ENCODE measurements around the gene FBRSL1. TPM values are rescaled to one million over a fixed set of nuclear protein-coding genes. Genes with fewer than 3 reads are reported as not detected.
"Not testable (repeated sequence)": the region's sequence is repeated elsewhere in the genome, so short reads cannot be mapped to it uniquely, and the experiment has no call there.

Gene FBRSL1
- total RNA-seq, result 10 to 100 TPM; 53.1 to 55.9 TPM

DNA sequence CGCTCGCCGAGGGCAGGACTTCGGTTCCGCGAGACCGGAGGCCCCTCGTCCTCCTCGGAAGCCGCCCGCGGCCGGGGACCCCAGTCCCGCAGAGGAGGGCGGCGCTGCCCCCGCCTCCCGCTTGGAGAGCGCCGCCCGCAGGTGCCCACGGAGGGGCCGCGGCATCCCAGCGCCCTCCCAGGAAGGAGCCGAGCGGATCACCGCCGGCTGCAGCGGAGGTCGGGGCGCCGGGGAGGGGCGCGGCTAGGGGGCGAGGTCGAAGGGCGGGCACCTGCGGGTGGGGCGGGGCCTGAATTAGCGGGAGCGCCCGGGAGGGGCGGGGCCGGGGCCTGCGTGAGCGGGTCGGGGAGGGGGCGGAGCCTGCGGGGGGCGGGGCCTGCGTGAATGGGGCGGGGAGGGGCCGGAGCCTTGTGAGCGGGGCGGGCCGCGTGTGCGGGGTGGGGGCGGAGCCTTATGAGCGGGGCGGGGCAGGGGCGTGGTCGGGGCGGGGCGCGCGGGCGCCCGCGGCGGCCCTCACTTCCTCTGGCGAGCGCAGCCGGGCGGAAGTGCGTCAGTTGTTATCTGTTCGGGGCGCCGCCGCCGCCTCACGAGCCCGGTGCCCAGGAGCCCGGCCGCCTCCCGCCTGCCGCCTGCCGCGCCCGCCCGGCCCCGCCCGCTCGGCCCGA, at the start of gene FBRSL1:
Gene FBRSL1 (plus strand): TSS at position 550 of the 665 bp plus-strand sequence.
- Mint-ChIP-seq H3K4me1 (peaks cover 52% of the 10 kb centered on the region), H3K9me3 (no peaks in the 10 kb centered on the region), H3K27ac (peak within 1 kb of the TSS; percentile 82), H3K27me3 (no peaks in the 10 kb centered on the region), H3K4me3 (peak within 1 kb of the TSS; percentile 76), H3K36me3 (peaks cover 2% of the 10 kb centered on the region)
- DNase-seq, result peak; percentile 89

GRCh38 chr12:132440420-132440819, 49.5 kb upstream of the FBRSL1 start:
- not testable (repeated sequence) for H3K4me3 Mint-ChIP-seq, H3K27ac Mint-ChIP-seq, H3K27me3 Mint-ChIP-seq, DNase-seq, H3K36me3 Mint-ChIP-seq, H3K9me3 Mint-ChIP-seq
- peaks cover 52% of the 10 kb centered on the region for H3K4me1 Mint-ChIP-seq

DNA sequence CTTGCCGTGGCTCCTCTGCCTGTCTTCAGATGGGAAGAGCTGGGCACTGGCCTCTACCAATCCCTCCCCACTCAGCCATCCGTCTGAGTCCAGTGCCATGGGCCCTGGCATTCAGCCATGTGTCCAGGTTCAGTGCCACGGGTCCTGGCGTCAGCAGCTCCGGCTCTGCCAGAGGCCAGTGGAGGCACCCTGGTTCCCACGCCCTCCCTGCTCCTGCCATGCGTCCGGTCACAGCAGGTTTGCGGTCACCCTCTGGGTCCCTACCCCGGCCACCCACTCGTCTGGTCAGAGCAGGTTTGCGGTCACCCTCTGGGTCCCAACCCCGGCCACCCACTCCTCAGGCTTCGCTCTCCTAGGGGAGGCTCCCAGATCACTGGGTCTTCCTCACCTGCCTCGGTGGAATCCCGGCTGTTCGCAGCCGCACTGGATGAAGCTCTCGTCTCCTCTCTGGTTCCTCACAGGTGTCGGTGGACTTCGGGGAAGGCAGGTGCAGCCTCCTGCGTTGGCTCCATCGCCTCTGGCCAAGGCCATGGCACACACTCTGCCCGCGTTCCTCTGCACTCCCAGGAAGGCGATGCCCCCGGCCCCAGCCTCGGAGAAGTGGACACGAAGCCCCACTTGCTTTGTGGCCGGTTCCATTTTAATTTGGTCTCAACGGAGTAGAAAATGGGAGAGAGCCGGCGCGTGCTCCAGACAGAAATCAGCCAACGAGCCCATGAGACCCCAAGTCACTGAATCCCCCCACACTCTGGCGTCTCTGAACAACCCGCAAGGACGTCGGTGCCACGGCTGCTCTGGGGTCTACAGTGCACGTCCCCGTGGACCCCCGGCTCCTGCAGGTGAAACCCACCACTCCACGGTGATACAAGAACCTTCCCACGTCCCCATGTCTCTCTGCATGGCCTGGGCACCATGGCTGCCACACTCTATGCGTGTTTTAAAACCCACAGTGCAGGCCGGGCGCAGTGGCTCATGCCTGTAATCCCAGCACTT, 47.8 kb upstream of the FBRSL1 start:
- no peak overlapping the region for H3K4me3 Mint-ChIP-seq
- peaks cover 7% of the 10 kb centered on the region for H3K36me3 Mint-ChIP-seq
- peaks cover 2% of the 10 kb centered on the region for H3K9me3 Mint-ChIP-seq
- no peak overlapping the region for H3K27ac Mint-ChIP-seq
- H3K27me3 Mint-ChIP-seq, result no peaks in the 10 kb centered on the region
- H3K4me1 Mint-ChIP-seq, result peaks cover 59% of the 10 kb centered on the region
- no peak for DNase-seq

GRCh38 chr12:132443091-132443490, 46.9 kb upstream of the FBRSL1 start:
- Mint-ChIP-seq H3K36me3 (peaks cover 7% of the 10 kb centered on the region), H3K4me3 (no peak overlapping the region), H3K9me3 (peaks cover 2% of the 10 kb centered on the region), H3K27ac (peak overlapping the region; percentile 99), H3K27me3 (no peaks in the 10 kb centered on the region), H3K4me1 (peaks cover 56% of the 10 kb centered on the region)
- DNase-seq, result no peak

- peaks cover 7% of the 10 kb centered on the region for H3K36me3 Mint-ChIP-seq
- H3K27me3 Mint-ChIP-seq, result no peaks in the 10 kb centered on the region
- H3K9me3 Mint-ChIP-seq, result peaks cover 2% of the 10 kb centered on the region
- DNase-seq, result no peak
- peak overlapping the region; percentile 88 for H3K4me3 Mint-ChIP-seq
- H3K27ac Mint-ChIP-seq, result peak overlapping the region; percentile 99
- H3K4me1 Mint-ChIP-seq, result peaks cover 54% of the 10 kb centered on the region
Observed at GRCh38 chr12:132444283-132444682, 45.7 kb upstream of the FBRSL1 start.

DNA sequence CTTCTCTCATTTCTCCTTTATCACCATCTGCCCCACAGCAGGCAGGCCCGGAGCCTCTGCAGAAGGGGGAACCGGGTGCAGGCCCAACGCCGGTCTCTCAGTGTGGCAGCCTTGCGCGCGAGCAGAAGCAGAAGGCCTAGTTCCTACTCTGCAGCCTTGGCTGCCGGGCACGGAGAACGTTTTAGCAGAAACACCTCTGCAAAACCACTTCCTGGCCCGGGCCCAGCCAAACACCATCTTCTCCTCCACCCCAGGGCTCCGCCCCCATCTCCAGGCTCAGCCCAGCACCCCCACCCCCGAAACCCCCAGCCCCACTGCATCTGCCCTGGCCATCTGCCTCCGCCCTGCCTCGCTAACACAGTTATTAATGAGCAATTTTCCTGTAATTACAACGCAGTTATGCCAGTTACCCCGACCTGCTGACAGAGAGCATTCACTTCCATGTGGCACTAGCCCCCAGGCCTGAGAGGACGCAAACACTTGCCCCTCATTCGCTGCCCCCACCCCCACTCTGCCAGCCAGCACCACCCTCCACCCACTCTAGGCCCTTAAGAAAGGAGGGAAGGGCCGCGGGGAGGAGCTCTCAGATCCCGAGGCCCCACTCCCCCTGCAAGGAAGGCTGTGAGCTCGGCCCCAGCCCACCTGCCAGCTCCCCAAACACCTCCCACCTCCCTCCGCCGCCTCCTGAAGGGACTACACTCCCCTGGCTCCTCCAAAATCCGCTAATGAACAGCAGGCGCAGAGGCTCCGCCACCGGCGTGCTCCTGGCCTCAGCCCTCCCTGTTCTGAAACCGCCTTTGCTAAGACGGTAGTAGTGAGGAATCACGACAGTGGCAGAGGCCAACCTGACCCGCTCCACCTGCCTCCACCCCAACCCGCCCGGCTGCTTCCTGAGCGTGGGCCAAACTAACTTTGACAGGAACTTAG, 44.7 kb upstream of the FBRSL1 start:
- H3K27me3 Mint-ChIP-seq, result no peaks in the 10 kb centered on the region
- peak overlapping the region; percentile 88 for H3K4me3 Mint-ChIP-seq
- peaks cover 52% of the 10 kb centered on the region for H3K4me1 Mint-ChIP-seq
- H3K27ac Mint-ChIP-seq, result peak overlapping the region; percentile 99
- DNase-seq, result peak; percentile 85
- peaks cover 2% of the 10 kb centered on the region for H3K9me3 Mint-ChIP-seq
- H3K36me3 Mint-ChIP-seq, result peaks cover 7% of the 10 kb centered on the region

GRCh38 chr12:132445884-132446632, 43.9 kb upstream of the FBRSL1 start:
- Mint-ChIP-seq H3K4me3 (peak overlapping the region; percentile 88), H3K36me3 (peaks cover 7% of the 10 kb centered on the region), H3K27ac (peak overlapping the region; percentile 99), H3K27me3 (no peaks in the 10 kb centered on the region), H3K9me3 (peaks cover 2% of the 10 kb centered on the region), H3K4me1 (peaks cover 50% of the 10 kb centered on the region)
- DNase-seq, result peak; percentile 55

GRCh38 chr12:132446633-132447326, 43.2 kb upstream of the FBRSL1 start:
- peaks cover 7% of the 10 kb centered on the region for H3K36me3 Mint-ChIP-seq

GRCh38 chr12:132447327-132447720, 42.6 kb upstream of the FBRSL1 start:
- Mint-ChIP-seq H3K36me3 (peaks cover 7% of the 10 kb centered on the region), H3K4me3 (no peak overlapping the region), H3K9me3 (peaks cover 2% of the 10 kb centered on the region), H3K27ac (no peak overlapping the region), H3K4me1 (peaks cover 50% of the 10 kb centered on the region), H3K27me3 (no peaks in the 10 kb centered on the region)
- DNase-seq, result no peak

More at GRCh38 chr12:132446633-132447326, 43.2 kb upstream of the FBRSL1 start:
- DNase-seq, result no peak
- H3K4me1 Mint-ChIP-seq, result peaks cover 50% of the 10 kb centered on the region
- H3K27ac Mint-ChIP-seq, result peak overlapping the region; percentile 99
- H3K27me3 Mint-ChIP-seq, result no peaks in the 10 kb centered on the region
- H3K4me3 Mint-ChIP-seq, result no peak overlapping the region
- H3K9me3 Mint-ChIP-seq, result peaks cover 2% of the 10 kb centered on the region

- Mint-ChIP-seq H3K4me1 (peaks cover 47% of the 10 kb centered on the region), H3K36me3 (peaks cover 7% of the 10 kb centered on the region), H3K27ac (no peak overlapping the region), H3K27me3 (no peaks in the 10 kb centered on the region), H3K4me3 (no peak overlapping the region), H3K9me3 (peaks cover 2% of the 10 kb centered on the region)
- DNase-seq, result no peak
Observed at GRCh38 chr12:132447731-132448462, 42.1 kb upstream of the FBRSL1 start.

- no peak for DNase-seq
- no peaks in the 10 kb centered on the region for H3K27me3 Mint-ChIP-seq
- H3K4me3 Mint-ChIP-seq, result no peak overlapping the region
- peaks cover 42% of the 10 kb centered on the region for H3K4me1 Mint-ChIP-seq
- peaks cover 5% of the 10 kb centered on the region for H3K36me3 Mint-ChIP-seq
- no peak overlapping the region for H3K27ac Mint-ChIP-seq
- peaks cover 2% of the 10 kb centered on the region for H3K9me3 Mint-ChIP-seq
Observed at GRCh38 chr12:132448463-132448820, 41.5 kb upstream of the FBRSL1 start.

DNA sequence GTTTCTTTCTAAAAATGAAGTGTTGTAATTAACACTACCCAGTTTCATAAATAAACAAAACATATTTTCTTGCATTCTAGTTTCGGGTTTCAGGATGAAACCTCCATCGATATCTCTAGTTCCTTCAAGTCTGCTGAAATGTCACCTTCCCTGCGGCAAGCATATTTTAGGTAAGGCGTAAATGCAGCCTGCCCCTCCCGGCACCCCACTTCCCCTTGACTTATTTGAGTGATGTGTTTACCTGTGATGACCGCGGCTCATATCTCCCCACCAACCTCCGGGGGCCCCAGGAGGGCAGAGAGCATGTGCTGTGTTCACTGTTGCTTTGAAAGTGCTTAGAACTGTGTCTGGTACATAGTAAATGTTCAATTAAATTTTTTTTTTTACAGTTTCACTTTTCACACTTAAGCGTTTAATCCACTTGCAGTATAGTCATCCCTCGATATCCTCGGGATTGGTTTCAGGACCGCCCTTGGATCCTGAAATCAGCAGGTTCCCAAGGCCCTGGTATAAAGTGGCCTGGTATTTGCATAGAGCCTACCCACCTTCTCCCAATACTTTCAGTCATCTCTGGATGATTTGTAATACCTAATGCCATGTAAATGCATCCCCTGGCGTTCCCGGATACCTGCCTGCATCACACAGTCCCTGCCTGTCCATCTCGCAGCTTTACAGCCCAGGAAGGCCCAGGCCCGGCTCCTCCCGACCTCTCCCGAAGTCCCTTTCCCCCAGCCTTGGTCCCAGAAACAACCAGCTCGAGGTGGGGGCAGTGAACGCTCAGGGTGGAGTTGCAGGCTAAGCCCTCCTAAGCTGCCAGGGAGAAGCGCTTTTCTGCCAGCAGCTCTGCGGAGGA, 40.2 kb upstream of the FBRSL1 start:
- Mint-ChIP-seq H3K4me3 (no peak overlapping the region), H3K9me3 (no peaks in the 10 kb centered on the region), H3K27me3 (no peaks in the 10 kb centered on the region), H3K4me1 (peaks cover 34% of the 10 kb centered on the region), H3K36me3 (peaks cover 1% of the 10 kb centered on the region), H3K27ac (peak overlapping the region; percentile 42)
- DNase-seq, result no peak

Measured in activated naive CD8-positive, alpha-beta T cell treated with anti-CD3 and anti-CD28 coated beads for 36 hours (primary cell).